Spinal cord (tissue), 10 donors: Measurements from ENCODE around the gene CKS2. TPM values are rescaled to one million over a fixed set of nuclear protein-coding genes. Genes with fewer than 3 reads are reported as not detected.

Experiments used
- DNase-seq, 6 donors: peaks; one replicate each; pipeline versions ENCODE4 v3.0.0 to v3.0.0-alpha.2; 2013 to 2015; ENCODE audit warnings: low spot score in 6 of 6, low read depth in 4 of 6
- H3K27ac ChIP-seq: one replicate; pipeline ENCODE4 v1.5.1; 2013; ENCODE audit warnings: low read depth, low read length, control low read depth
- H3K27me3 ChIP-seq: one replicate; pipeline ENCODE4 v1.6.1; 2013; ENCODE audit warnings: low read length; ENCODE audit not compliant: control insufficient read depth, insufficient read depth
- H3K36me3 ChIP-seq: one replicate; pipeline ENCODE4 v1.6.1; 2013; ENCODE audit warnings: low read length; ENCODE audit not compliant: control insufficient read depth, insufficient read depth
- H3K4me1 ChIP-seq: one replicate; pipeline ENCODE4 v1.6.1; 2013; ENCODE audit warnings: low read length; ENCODE audit not compliant: control insufficient read depth, insufficient read depth
- H3K4me3 ChIP-seq: one replicate; pipeline ENCODE4 v1.5.1; 2013; ENCODE audit warnings: low read depth, low read length, control low read depth
- H3K9me3 ChIP-seq: one replicate; pipeline ENCODE4 v1.6.1; 2013; ENCODE audit warnings: low read length; ENCODE audit not compliant: control insufficient read depth, insufficient read depth
- WGBS: methylation state at CpG from one replicate; pipeline ENCODE4 v1.1.5; 2013; ENCODE audit warnings: missing lambda C conversion rate; ENCODE audit not compliant: insufficient coverage; 5-methylcytosine and 5-hydroxymethylcytosine counted together
- polyA plus RNA-seq, 2 donors: library from polyadenylated mRNA; unstranded; fragments of 120-200 nt; gene quantifications; one replicate each; pipeline ENCODE4 v1.2.1, GENCODE V29; 2013; ENCODE audit not compliant: insufficient read length in 2 of 2
- total RNA-seq, 2 donors: library from RNA; depleted of rRNA in 1 of 2; stranded (reverse); fragments of 120-200 nt in 1 of 2; fragments of >200 nt in 1 of 2; gene quantifications; one replicate each; pipeline versions ENCODE4 v1.2.3 to v1.2.4, GENCODE V29; 2013 to 2014
- donor health status: healthy.

Gene CKS2
- total and polyA plus RNA-seq, 4 donors, result 37.1 to 47.7 (median 44.8) TPM

DNA sequence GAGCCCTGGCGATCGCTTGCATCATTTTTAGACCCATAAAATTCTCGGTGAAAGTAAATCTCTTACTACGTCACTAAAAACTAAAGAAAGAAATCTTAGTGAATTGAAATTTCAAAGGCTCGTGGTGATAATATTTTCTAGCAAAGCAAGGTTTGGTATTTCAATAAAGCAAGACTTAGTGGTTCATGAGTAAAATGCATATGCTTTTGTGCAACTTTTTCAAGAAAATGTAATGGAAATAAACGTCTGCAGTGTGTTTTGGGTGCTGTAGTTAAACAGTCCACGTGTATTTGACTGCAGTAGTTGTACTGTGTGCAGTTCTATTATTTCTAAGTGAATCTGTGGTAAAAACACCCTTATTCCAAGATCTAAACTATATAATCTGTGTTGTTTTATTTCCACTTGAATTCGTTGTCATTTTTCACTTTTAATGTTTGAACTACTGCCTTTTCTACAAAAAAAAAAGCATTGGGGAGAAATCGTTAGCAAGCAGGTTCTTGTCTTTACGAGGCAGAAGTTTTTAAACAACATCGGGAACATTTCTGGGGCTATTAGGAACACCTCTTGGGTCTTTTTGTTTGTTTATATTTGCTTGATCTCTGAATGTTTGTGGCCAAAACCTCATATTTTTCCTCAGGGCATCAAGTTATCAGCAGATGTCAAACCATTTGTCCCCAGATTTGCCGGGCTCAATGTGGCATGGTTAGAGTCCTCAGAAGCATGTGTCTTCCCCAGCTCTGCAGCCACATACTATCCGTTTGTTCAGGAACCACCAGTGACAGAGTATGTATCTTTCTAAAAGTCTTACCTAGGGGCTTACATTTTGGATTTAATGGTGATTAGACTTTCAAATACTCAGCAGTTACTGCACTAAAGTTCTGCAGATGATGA, 8.3 kb downstream of the CKS2 start:
- H3K27ac ChIP-seq, result peak overlapping the region; percentile 96
- 0% methylated on average over 1 of the region's 13 CpGs for WGBS
- no peaks in the 10 kb centered on the region for H3K9me3 ChIP-seq
- peak in 2 of 6 donors; percentile 2 to 15 for DNase-seq
- H3K4me3 ChIP-seq, result peak overlapping the region; percentile 85
- H3K36me3 ChIP-seq, result peaks cover 2% of the 10 kb centered on the region
- no peaks in the 10 kb centered on the region for H3K27me3 ChIP-seq
- peaks cover 4% of the 10 kb centered on the region for H3K4me1 ChIP-seq

DNA sequence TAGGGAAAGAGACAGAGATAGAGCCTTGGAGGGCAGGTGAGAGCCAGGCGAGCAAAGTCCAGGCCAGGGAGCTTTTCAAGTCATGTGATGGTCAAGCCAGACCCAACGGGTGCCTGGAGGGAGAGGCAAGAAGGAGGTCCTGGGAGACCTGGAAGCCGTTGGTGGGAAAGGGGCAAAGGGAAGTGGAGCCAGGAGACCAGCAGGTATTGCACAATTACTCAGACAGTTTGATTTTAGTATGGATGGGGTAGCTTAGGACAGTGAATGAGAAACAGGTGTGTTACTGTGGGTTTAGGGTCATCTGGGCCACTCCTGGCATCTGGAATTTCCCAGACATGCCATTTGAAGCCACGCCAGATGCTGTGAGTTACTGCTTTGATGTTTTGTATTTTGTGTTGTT, 12.4 kb downstream of the CKS2 start:
- no peak for DNase-seq
- no peaks in the 10 kb centered on the region for H3K9me3 ChIP-seq
- 76% methylated on average over 4 of the region's 4 CpGs for WGBS
- no peak overlapping the region for H3K27ac ChIP-seq
- H3K4me3 ChIP-seq, result no peak overlapping the region
- peaks cover 14% of the 10 kb centered on the region for H3K36me3 ChIP-seq
- no peaks in the 10 kb centered on the region for H3K27me3 ChIP-seq
- H3K4me1 ChIP-seq, result peaks cover 4% of the 10 kb centered on the region

DNA sequence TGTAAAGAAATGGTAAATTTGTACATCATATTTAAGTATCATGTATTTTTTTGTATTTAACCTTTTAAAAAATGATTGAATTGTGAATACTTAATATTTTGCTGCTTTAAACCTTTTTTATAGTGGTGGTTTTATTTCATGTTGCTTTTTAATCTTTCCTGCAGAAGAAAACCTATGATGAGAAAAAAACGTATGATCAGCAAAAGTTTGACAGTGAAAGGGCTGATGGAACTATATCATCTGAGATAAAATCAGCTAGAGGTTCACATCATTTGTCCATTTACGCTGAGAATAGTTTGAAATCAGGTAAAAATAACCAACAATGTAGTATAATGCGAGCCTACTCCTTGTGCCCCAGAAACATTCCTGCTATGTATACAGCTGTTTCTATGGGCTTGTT, 14.7 kb downstream of the CKS2 start:
- no CpG with 5 or more reads among the region's 3 CpGs for WGBS
- peaks cover 30% of the 10 kb centered on the region for H3K36me3 ChIP-seq

DNA sequence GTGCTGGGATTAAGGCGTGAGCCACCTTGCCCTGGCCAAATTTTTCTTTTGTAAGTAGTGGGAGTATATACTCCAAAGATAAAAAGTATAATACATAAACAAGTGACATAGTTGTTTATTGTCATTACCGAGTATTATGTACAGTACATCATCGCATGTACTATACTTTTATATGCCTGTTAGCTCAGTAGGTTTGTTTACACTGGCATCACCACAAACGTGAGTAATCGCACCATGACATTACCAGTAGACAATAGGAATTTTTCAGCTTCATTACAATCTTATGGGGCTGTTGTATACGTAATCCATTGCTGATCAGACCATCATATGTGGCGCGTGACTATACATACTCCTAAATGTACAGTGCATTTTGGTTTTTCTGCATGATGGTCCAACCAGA, 17.1 kb downstream of the CKS2 start:
- H3K9me3 ChIP-seq, result no peaks in the 10 kb centered on the region
- H3K27ac ChIP-seq, result no peak overlapping the region
- no peaks in the 10 kb centered on the region for H3K4me1 ChIP-seq
- H3K4me3 ChIP-seq, result no peak overlapping the region
- no peak for DNase-seq
- H3K27me3 ChIP-seq, result no peaks in the 10 kb centered on the region
- WGBS, result 87% methylated on average over 4 of the region's 8 CpGs
- H3K36me3 ChIP-seq, result peaks cover 30% of the 10 kb centered on the region

More for the DNA sequence above, 14.7 kb downstream of the CKS2 start:
- Histone ChIP-seq H3K9me3 (no peaks in the 10 kb centered on the region), H3K4me3 (no peak overlapping the region), H3K27me3 (no peaks in the 10 kb centered on the region), H3K4me1 (no peaks in the 10 kb centered on the region), H3K27ac (no peak overlapping the region)
- DNase-seq, result no peak

DNA sequence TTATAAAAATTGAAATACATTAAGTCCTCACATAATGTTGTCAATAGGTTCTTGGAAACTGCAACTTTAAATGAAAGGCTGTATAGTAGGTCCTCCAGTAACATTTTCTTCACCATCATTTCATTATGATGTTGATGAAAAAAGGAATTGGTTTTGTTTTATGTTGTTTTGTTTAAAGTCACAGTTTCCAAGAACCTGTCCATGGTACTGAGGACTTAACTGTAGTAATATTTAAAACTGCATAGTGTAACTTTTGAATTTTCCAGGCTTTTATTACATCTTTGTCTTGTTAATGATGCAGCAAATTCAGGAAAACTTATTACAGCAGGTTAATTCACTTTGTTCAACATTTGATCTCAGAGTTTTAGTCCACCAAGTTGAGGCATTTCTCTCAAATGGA, 18.9 kb downstream of the CKS2 start:
- Histone ChIP-seq H3K36me3 (peaks cover 36% of the 10 kb centered on the region), H3K27me3 (no peaks in the 10 kb centered on the region), H3K27ac (no peak overlapping the region), H3K4me1 (no peaks in the 10 kb centered on the region), H3K9me3 (no peaks in the 10 kb centered on the region), H3K4me3 (no peak overlapping the region)
- no peak for DNase-seq

DNA sequence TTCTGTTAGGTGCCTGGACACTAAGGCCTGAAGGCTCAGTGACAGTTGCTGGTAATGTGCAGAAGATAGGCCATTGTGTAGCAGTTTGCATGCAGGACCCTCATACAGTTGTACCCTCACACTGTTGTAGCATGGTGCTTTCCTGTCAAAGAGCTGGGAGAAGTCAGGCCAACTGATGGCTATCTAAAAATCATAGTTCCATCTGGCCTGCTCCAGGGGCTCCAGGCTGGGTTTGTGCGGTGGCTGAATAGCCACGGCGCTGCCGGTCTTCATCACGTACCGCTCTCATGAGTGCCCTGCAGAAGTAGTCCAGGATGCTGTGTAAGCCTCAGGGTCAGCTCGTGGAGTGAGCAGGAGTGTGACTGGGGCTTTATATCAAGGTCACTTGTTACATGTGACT, 19.5 kb downstream of the CKS2 start:
- Histone ChIP-seq H3K36me3 (peaks cover 42% of the 10 kb centered on the region), H3K27ac (no peak overlapping the region), H3K27me3 (no peaks in the 10 kb centered on the region), H3K4me3 (no peak overlapping the region), H3K9me3 (no peaks in the 10 kb centered on the region), H3K4me1 (no peaks in the 10 kb centered on the region)
- DNase-seq, result no peak
- 94% methylated on average over 7 of the region's 7 CpGs for WGBS

DNA sequence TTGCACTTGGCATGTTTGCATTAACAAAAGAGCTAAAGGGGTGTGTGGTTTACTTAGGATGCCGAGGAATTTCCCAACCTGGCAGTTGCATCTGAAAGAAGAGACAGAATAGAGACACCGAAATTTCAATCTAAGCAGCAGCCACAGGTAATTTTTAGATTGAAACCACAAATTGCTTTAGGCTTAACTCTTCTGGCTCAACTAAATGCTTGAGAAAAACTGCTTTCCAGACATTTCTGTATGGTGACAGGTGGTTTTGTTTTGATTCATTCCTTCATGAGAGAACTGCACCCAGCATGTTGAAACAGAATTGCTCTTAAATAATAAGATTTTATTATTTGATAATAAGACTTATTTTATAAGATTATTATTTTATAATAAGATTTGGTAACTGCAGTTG, 28.8 kb downstream of the CKS2 start:
- Histone ChIP-seq H3K4me3 (no peak overlapping the region), H3K27me3 (no peaks in the 10 kb centered on the region), H3K36me3 (peaks cover 25% of the 10 kb centered on the region), H3K9me3 (no peaks in the 10 kb centered on the region), H3K4me1 (no peaks in the 10 kb centered on the region), H3K27ac (no peak overlapping the region)
- no peak for DNase-seq
- 100% methylated on average over 2 of the region's 2 CpGs for WGBS

DNA sequence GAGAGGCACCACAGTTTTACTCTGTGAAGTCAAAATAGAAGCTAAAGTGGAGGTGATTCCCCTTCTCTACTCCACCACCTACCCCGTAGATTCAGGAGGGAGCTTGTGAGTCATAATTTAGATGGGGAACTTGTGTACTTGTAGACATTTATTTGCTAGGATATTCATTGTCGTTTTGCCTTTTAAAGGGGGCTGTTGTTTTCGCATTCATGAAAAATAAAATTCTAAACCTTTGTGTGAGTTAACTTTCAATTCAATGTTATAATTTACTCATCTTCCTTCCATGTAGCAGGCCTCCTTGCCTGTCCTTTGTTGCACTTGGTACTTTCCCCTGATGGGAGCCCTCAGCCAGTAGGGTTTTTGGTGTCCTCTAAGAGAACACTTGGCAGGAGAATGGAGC, 29.3 kb downstream of the CKS2 start:
- Histone ChIP-seq H3K9me3 (no peaks in the 10 kb centered on the region), H3K27ac (no peak overlapping the region), H3K4me3 (no peak overlapping the region), H3K4me1 (no peaks in the 10 kb centered on the region), H3K27me3 (no peaks in the 10 kb centered on the region), H3K36me3 (peaks cover 24% of the 10 kb centered on the region)
- no peak for DNase-seq
- no CpG with 5 or more reads among the region's 3 CpGs for WGBS

DNA sequence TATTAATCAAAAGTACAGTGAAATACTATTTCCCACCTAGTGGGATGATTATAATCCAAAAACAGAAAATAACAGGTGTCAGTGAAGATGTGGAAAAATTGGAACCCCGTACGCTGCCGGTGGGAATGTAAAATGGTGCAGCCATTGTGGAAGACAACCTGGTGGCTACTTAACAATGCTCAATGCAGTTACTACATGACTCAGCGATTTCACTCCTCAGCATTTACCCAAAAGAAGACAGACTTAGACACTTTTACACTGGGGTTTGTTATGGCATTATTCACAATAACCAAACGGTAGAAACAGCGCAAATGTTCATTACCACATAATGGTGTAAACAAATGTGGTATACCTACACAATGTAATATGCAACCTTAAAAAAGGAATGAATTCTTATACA, 31.2 kb downstream of the CKS2 start:
- no CpG with 5 or more reads among the region's 6 CpGs for WGBS
- Histone ChIP-seq H3K27ac (no peak overlapping the region), H3K9me3 (no peaks in the 10 kb centered on the region), H3K4me1 (no peaks in the 10 kb centered on the region), H3K36me3 (peaks cover 25% of the 10 kb centered on the region), H3K27me3 (no peaks in the 10 kb centered on the region), H3K4me3 (no peak overlapping the region)
- DNase-seq, result no peak

DNA sequence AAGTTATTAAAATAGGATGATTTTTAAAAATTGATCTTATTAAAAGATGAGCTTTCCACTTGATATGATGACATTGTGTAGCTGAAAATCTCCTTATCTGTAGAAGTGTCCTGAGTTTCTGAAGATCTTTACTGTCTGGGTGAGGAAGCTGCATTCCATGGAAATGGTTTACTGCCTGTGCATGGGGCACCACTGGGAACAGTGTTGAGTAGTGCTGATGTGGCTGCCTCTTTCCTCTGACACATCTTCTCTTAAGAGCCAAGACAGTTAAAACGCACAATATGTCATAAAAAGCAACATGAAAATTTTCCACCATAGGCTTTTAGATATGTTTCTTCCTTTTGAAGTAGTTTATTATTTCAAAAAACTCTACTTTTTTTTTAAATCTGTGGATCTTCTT, 32.0 kb downstream of the CKS2 start:
- no peak for DNase-seq
- Histone ChIP-seq H3K9me3 (no peaks in the 10 kb centered on the region), H3K27me3 (no peaks in the 10 kb centered on the region), H3K4me3 (no peak overlapping the region), H3K27ac (no peak overlapping the region), H3K4me1 (no peaks in the 10 kb centered on the region), H3K36me3 (peaks cover 25% of the 10 kb centered on the region)
- WGBS, result no CpG with 5 or more reads among the region's 1 CpG
